HG02763 (cell line): ENCODE measurements around the gene SLC2A5.
"Not testable (repeated sequence)": the region's sequence is repeated elsewhere in the genome, so short reads cannot be mapped to it uniquely, and the experiment has no call there.

Experiments used
- ATAC-seq: cut with Tn5 transposase; IDR thresholded peaks from one replicate; pipeline ENCODE4 v1.9.1; 2021; ENCODE audit warnings: mild to moderate bottlenecking, moderate library complexity; ENCODE audit not compliant: unreplicated experiment

Gene SLC2A5

GRCh38 chr1:9038881-9039760 is 30.3 kb downstream of the SLC2A5 start:
- ATAC-seq = no peak

- no peak for ATAC-seq
Observed at GRCh38 chr1:9038338-9038650, 31.1 kb downstream of the SLC2A5 start.

- ATAC-seq = no peak
Observed at GRCh38 chr1:9037476-9038337, 31.7 kb downstream of the SLC2A5 start.

GRCh38 chr1:9035226-9035625 is 34.2 kb downstream of the SLC2A5 start:
- ATAC-seq = no peak

- no peak for ATAC-seq
Observed at GRCh38 chr1:9033363-9033762, 36.1 kb downstream of the SLC2A5 start.

- ATAC-seq = no peak
Observed at GRCh38 chr1:9031484-9032259, 37.8 kb downstream of the SLC2A5 start.

- ATAC-seq = not testable (repeated sequence)
Observed at GRCh38 chr1:9031077-9031476, 38.4 kb downstream of the SLC2A5 start.

- no peak for ATAC-seq
Observed at GRCh38 chr1:9028921-9029705, 40.3 kb downstream of the SLC2A5 start.

- no peak for ATAC-seq
Observed at GRCh38 chr1:9027307-9027706, 42.1 kb downstream of the SLC2A5 start.

- no peak for ATAC-seq
Observed at GRCh38 chr1:9025449-9025848, 44.0 kb downstream of the SLC2A5 start.

- ATAC-seq = no peak
Observed at GRCh38 chr1:9024837-9025236, 44.6 kb downstream of the SLC2A5 start.

- no peak for ATAC-seq
Observed at GRCh38 chr1:9022773-9023172, 46.7 kb downstream of the SLC2A5 start.

GRCh38 chr1:9022026-9022738 is 47.3 kb downstream of the SLC2A5 start:
- not testable (repeated sequence) for ATAC-seq

GRCh38 chr1:9020305-9020704 is 49.1 kb downstream of the SLC2A5 start:
- no peak for ATAC-seq

GRCh38 chr1:9019896-9020295 is 49.5 kb downstream of the SLC2A5 start:
- ATAC-seq = no peak

GRCh38 chr1:9018333-9018732 is 51.1 kb downstream of the SLC2A5 start:
- ATAC-seq = no peak

GRCh38 chr1:9016455-9016854 is 53.0 kb downstream of the SLC2A5 start:
- no peak for ATAC-seq

GRCh38 chr1:9014475-9015375 is 54.7 kb downstream of the SLC2A5 start:
- ATAC-seq = no peak

GRCh38 chr1:9013819-9014218 is 55.6 kb downstream of the SLC2A5 start:
- ATAC-seq = no peak
